ENCODE measurements around the gene TLCD2.
A peak's percentile ranks its signal among the peaks of the same experiment; 100 is the strongest.

DNA sequence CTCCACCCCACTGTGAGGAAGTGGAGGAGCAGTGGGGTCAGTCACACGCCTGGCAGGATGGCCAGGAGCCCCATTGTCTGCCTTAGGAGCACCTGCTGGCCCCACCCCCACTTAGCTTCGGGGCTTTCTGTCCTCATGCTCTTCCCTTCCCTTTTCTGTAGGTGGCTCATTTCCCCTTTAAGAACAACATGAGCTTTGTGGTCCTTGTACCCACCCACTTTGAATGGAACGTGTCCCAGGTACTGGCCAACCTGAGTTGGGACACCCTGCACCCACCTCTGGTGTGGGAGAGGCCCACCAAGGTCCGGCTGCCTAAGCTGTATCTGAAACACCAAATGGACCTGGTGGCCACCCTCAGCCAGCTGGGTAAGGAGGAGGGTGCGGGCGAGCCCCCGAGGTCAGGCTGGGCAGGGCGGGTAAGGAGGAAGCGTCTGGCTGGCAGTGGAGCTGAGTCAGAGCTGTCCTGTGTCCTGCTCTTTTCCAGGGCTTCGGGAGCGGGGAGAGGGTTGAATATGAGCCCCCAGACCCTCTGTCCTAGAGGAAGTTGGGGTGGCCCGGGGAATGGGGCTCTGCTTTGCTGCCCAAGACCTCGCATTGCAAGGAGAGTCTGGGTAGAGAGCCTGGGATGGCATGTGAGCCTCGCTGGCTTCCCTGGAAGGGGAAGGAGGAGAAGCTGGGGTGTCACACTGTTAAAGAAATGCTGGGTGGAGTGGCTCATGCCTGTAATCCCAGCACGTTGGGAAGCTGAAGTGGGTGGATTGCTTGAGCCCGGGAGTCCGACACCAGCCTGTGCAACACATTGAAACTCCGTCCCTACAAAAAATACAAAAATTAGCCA lies 42.5 kb upstream of the TLCD2 start:
- TF ChIP-seq, protein P1, sequence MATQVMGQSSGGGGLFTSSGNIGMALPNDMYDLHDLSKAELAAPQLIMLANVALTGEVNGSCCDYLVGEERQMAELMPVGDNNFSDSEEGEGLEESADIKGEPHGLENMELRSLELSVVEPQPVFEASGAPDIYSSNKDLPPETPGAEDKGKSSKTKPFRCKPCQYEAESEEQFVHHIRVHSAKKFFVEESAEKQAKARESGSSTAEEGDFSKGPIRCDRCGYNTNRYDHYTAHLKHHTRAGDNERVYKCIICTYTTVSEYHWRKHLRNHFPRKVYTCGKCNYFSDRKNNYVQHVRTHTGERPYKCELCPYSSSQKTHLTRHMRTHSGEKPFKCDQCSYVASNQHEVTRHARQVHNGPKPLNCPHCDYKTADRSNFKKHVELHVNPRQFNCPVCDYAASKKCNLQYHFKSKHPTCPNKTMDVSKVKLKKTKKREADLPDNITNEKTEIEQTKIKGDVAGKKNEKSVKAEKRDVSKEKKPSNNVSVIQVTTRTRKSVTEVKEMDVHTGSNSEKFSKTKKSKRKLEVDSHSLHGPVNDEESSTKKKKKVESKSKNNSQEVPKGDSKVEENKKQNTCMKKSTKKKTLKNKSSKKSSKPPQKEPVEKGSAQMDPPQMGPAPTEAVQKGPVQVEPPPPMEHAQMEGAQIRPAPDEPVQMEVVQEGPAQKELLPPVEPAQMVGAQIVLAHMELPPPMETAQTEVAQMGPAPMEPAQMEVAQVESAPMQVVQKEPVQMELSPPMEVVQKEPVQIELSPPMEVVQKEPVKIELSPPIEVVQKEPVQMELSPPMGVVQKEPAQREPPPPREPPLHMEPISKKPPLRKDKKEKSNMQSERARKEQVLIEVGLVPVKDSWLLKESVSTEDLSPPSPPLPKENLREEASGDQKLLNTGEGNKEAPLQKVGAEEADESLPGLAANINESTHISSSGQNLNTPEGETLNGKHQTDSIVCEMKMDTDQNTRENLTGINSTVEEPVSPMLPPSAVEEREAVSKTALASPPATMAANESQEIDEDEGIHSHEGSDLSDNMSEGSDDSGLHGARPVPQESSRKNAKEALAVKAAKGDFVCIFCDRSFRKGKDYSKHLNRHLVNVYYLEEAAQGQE (IDR thresholded peaks at IDR 0.05; ENCODE audit: unreplicated experiment): no peak
- TF ChIP-seq, protein P2, sequence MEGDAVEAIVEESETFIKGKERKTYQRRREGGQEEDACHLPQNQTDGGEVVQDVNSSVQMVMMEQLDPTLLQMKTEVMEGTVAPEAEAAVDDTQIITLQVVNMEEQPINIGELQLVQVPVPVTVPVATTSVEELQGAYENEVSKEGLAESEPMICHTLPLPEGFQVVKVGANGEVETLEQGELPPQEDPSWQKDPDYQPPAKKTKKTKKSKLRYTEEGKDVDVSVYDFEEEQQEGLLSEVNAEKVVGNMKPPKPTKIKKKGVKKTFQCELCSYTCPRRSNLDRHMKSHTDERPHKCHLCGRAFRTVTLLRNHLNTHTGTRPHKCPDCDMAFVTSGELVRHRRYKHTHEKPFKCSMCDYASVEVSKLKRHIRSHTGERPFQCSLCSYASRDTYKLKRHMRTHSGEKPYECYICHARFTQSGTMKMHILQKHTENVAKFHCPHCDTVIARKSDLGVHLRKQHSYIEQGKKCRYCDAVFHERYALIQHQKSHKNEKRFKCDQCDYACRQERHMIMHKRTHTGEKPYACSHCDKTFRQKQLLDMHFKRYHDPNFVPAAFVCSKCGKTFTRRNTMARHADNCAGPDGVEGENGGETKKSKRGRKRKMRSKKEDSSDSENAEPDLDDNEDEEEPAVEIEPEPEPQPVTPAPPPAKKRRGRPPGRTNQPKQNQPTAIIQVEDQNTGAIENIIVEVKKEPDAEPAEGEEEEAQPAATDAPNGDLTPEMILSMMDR (conservative IDR thresholded peaks at IDR 0.05; ENCODE audit: low read depth in 2 of 2): peak in 1 of 2 experiments; percentile 18; a peak in 1 of 4 replicates
- TF ChIP-seq CREB1 (CRISPR knock-in tag; IDR thresholded peaks at IDR 0.05; ENCODE audit: low read depth) (no peak), POLR2AphosphoS5 (IDR thresholded peaks at IDR 0.05; ENCODE audit: low read depth) (no peak), EZH2 (IDR thresholded peaks at IDR 0.05; ENCODE audit: low read depth, unreplicated experiment) (no peak), EZH2phosphoT487 (IDR thresholded peaks at IDR 0.05; ENCODE audit: unreplicated experiment) (no peak), STAT1 (IDR thresholded peaks at IDR 0.05; ENCODE audit: unreplicated experiment) (no peak)

All from GM23338 (cell line).